ENCODE measurements around the gene CHI3L2.

- TF ChIP-seq CTCF (IDR thresholded peaks at IDR 0.05 in 8 of 11, conservative IDR thresholded peaks at IDR 0.05 in 3 of 11) (no peak), POLR2AphosphoS5 (IDR thresholded peaks at IDR 0.05) (no peak), POLR2A (IDR thresholded peaks at IDR 0.05) (no peak)
Observed at GRCh38 chr1:111211921-111212320, 15.6 kb upstream of the CHI3L2 start.

Data from spleen (tissue), 7 donors.